A549 (cell line): ENCODE measurements around the gene ZNF227.

Source experiments
- CBX8 ChIP-seq: fragments of 200-600 bp; sonication (generic); IDR thresholded peaks from 2 replicates; pipeline ENCODE4 v1.6.1; 2016
- MAZ ChIP-seq: fragments of 150-350 bp; IDR thresholded peaks from 2 replicates; pipeline ENCODE4 v1.6.1; 2014; ENCODE audit warnings: antibody characterized with exemption, low read depth, low read length, borderline replicate concordance
- NPAS2 ChIP-seq: fragments of 250-450 bp; sonication (Bioruptor Pico); IDR thresholded peaks from 2 replicates; pipeline ENCODE4 v1.8.0; 2022; ENCODE audit warnings: mild to moderate bottlenecking, moderate library complexity, borderline replicate concordance
- POLR2A ChIP-seq: IDR thresholded peaks from 2 replicates; pipeline ENCODE4 v1.6.1; 2012; ENCODE audit warnings: mild to moderate bottlenecking, low read length
- RCOR1 ChIP-seq: fragments of 150-350 bp; IDR thresholded peaks from 2 replicates; pipeline ENCODE4 v1.6.1; 2014; ENCODE audit warnings: antibody characterized with exemption, low read length, low read depth
- RFX5 ChIP-seq: fragments of 450-650 bp; IDR thresholded peaks from 2 replicates; pipeline ENCODE4 v1.7.1; 2014; ENCODE audit warnings: antibody characterized with exemption, mild to moderate bottlenecking, moderate library complexity
- TF ChIP-seq, protein P1 (sequence below): IDR thresholded peaks from 2 replicates; pipeline ENCODE4 v1.6.1; 2012
- TF ChIP-seq, protein P2 (sequence below): fragments of >200 bp; sonication (Bioruptor Twin); formaldehyde crosslinking; IDR thresholded peaks from 3 replicates; pipeline ENCODE4 v1.5.1; 2016

DNA sequence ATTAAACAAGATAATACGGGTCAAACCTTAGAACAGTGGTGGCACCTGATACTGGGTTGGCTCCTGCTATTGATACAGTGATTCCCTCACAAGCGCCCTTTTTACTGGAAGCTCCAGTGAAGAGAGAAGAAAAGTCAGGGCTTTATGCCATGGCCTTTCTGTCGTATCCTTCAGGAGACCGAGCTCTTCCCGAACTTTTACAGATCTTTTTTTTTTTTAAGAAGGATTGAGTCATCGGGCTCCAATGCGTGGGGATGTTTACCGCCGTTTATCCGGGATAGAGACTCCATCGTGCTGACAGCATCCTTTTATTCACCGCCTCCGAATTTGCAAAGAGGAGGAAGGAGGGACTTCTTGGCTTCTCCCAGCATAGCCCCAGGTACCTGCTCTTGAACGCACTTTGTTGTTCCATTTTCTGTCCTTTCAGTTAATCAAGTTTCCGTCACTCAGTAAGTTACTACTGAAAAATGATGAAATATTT lies 574 bp downstream of the ZNF227 start:
- no peak for TF ChIP-seq MAZ
- no peak for TF ChIP-seq POLR2A
- TF ChIP-seq CBX8 = no peak
- TF ChIP-seq, protein P1, sequence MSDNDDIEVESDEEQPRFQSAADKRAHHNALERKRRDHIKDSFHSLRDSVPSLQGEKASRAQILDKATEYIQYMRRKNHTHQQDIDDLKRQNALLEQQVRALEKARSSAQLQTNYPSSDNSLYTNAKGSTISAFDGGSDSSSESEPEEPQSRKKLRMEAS = no peak
- TF ChIP-seq, protein P2, sequence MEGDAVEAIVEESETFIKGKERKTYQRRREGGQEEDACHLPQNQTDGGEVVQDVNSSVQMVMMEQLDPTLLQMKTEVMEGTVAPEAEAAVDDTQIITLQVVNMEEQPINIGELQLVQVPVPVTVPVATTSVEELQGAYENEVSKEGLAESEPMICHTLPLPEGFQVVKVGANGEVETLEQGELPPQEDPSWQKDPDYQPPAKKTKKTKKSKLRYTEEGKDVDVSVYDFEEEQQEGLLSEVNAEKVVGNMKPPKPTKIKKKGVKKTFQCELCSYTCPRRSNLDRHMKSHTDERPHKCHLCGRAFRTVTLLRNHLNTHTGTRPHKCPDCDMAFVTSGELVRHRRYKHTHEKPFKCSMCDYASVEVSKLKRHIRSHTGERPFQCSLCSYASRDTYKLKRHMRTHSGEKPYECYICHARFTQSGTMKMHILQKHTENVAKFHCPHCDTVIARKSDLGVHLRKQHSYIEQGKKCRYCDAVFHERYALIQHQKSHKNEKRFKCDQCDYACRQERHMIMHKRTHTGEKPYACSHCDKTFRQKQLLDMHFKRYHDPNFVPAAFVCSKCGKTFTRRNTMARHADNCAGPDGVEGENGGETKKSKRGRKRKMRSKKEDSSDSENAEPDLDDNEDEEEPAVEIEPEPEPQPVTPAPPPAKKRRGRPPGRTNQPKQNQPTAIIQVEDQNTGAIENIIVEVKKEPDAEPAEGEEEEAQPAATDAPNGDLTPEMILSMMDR = no peak
- no peak for TF ChIP-seq RCOR1
- TF ChIP-seq RFX5 = no peak
- no peak for TF ChIP-seq NPAS2 (CRISPR knock-in tag)
